GM23248 (cell line): Measurements from ENCODE around the gene RCVRN. TPM values are rescaled to one million over a fixed set of nuclear protein-coding genes. Genes with fewer than 3 reads are reported as not detected.

Experiments used
- DNase-seq: peaks from one replicate; pipeline ENCODE4 v3.0.0-alpha.2; 2015
- H2AFZ ChIP-seq: fragments of 200-600 bp; sonication (generic); 2 replicates; pipeline ENCODE4 v1.6.1; 2016; ENCODE audit warnings: antibody characterized with exemption
- H3F3A ChIP-seq: fragments of 200-600 bp; sonication (generic); 2 replicates; pipeline ENCODE4 v1.6.1; 2016; ENCODE audit warnings: mild to moderate bottlenecking, antibody characterized with exemption, mixed run types; ENCODE audit not compliant: insufficient read depth
- H3K27ac ChIP-seq: fragments of 200-600 bp; sonication (generic); 2 replicates; pipeline ENCODE4 v1.5.1; 2016; ENCODE audit warnings: mild to moderate bottlenecking
- H3K27me3 ChIP-seq: fragments of 200-600 bp; sonication (generic); replicated peaks from 2 replicates; pipeline ENCODE4 v1.6.1; 2016; ENCODE audit warnings: mild to moderate bottlenecking; ENCODE audit not compliant: insufficient read depth
- H3K36me3 ChIP-seq: fragments of 200-600 bp; sonication (generic); 2 replicates; pipeline ENCODE4 v1.6.1; 2016; ENCODE audit warnings: low read depth, mild to moderate bottlenecking
- H3K4me1 ChIP-seq: fragments of 200-600 bp; sonication (generic); 2 replicates; pipeline ENCODE4 v1.6.1; 2016; ENCODE audit warnings: mild to moderate bottlenecking; ENCODE audit not compliant: insufficient read depth
- H3K4me2 ChIP-seq: fragments of 200-600 bp; sonication (generic); one replicate; pipeline ENCODE4 v1.6.1; 2016; ENCODE audit warnings: mild to moderate bottlenecking; ENCODE audit not compliant: unreplicated experiment
- H3K4me3 ChIP-seq: fragments of 200-600 bp; sonication (generic); 2 replicates; pipeline ENCODE4 v1.5.1; 2016; ENCODE audit warnings: mild to moderate bottlenecking
- H3K79me2 ChIP-seq: fragments of 200-600 bp; sonication (generic); 2 replicates; pipeline ENCODE4 v1.6.1; 2016; ENCODE audit warnings: mild to moderate bottlenecking; ENCODE audit not compliant: insufficient read depth
- H3K9ac ChIP-seq: fragments of 200-600 bp; sonication (generic); 2 replicates; pipeline ENCODE4 v1.6.1; 2016; ENCODE audit warnings: mild to moderate bottlenecking
- H3K9me2 ChIP-seq: fragments of 200-600 bp; sonication (generic); 2 replicates; pipeline ENCODE4 v1.6.1; 2016; ENCODE audit warnings: mixed run types, mild to moderate bottlenecking, moderate library complexity; ENCODE audit not compliant: insufficient read depth
- H3K9me3 ChIP-seq: fragments of 200-600 bp; sonication (generic); one replicate; pipeline ENCODE4 v1.6.1; 2017; ENCODE audit warnings: low read depth
- H4K20me1 ChIP-seq: fragments of 200-600 bp; sonication (generic); 2 replicates; pipeline ENCODE4 v1.6.0; 2016; ENCODE audit not compliant: insufficient read depth
- EZH2phosphoT487 ChIP-seq: fragments of 200-600 bp; sonication (generic); IDR thresholded peaks from 2 replicates; pipeline ENCODE4 v1.6.1; 2018; ENCODE audit warnings: antibody characterized with exemption, moderate library complexity, mild to moderate bottlenecking, low read depth; ENCODE audit not compliant: insufficient read depth
- WGBS, 2 experiments: methylation state at CpG; one replicate each; pipeline ENCODE4 v1.1.6; 2015 to 2017; ENCODE audit warnings: low lambda C conversion rate in 2 of 2, low coverage in 1 of 2; ENCODE audit errors: missing lambda C conversion rate in 2 of 2; 5-methylcytosine and 5-hydroxymethylcytosine counted together
- in situ Hi-C: fragments of 300-500 bp; cut with MboI; formaldehyde crosslinking; loops from 2 replicates; pipeline ENCODE4 v1.15.0; 2020
- polyA plus RNA-seq: library from polyadenylated mRNA; unstranded; fragments of >200 nt; fragmentation: Nextera tagmentation; extraction: Ambion mirVana; gene quantifications from 2 replicates; pipeline ENCODE4 v1.2.1, GENCODE V29; 2016
- total RNA-seq: library from RNA; depleted of rRNA; stranded (reverse); fragments of >200 nt; shearing (Covaris generic); gene quantifications from 2 replicates; pipeline ENCODE4 v1.2.3, GENCODE V29; 2014; rRNA removed

RCVRN gene
- total and polyA plus RNA-seq, 2 experiments from 2014 or later: not detected

DNA sequence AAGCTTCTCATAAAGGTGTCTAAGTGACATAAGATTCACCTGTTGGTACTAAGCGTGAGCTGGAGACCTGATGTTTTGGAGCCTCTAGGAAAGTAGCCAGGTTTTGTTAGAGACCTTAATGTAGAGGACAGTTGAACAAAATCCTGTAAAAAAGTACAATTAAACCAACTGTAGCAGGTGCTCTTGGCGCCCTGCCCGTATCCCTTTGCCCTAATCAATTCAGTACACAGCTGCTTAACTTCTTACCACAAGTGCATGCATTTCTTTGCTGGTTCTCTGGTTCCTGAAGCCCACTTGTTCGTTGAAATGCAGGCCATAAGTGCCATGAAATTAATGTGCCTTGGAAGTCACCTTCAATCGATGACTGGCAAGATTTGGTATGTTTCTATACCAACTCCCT, 54.9 kb downstream of the RCVRN start:
- in situ Hi-C loops: no loop called here
- H3K9me2 ChIP-seq: no peaks in the 10 kb centered on the region
- no peak overlapping the region for H3K4me2 ChIP-seq
- TF ChIP-seq EZH2phosphoT487: no peak
- no peak overlapping the region for H2AFZ ChIP-seq
- no peaks in the 10 kb centered on the region for H3K36me3 ChIP-seq
- H3K4me3 ChIP-seq: no peak overlapping the region
- no peaks in the 10 kb centered on the region for H3K79me2 ChIP-seq
- H4K20me1 ChIP-seq: no peaks in the 10 kb centered on the region
- H3K27me3 ChIP-seq: no peaks in the 10 kb centered on the region
- no peak overlapping the region for H3K27ac ChIP-seq
- H3F3A ChIP-seq: no peaks in the 10 kb centered on the region
- no peaks in the 10 kb centered on the region for H3K9me3 ChIP-seq
- WGBS, 2 experiments: 57 to 63% methylated on average over 5 of the region's 5 CpGs
- DNase-seq: no peak
- no peak overlapping the region for H3K9ac ChIP-seq
- no peaks in the 10 kb centered on the region for H3K4me1 ChIP-seq

Other genes with a start within 250 kb of the RCVRN start
- gene DHRS7C, start 113.7 kb downstream of the RCVRN start, total RNA-seq: not detected in 2 replicates
- gene DHRS7C, start 113.7 kb downstream of the RCVRN start, polyA plus RNA-seq: not detected in 2 replicates
- gene GSG1L2, start 83.2 kb downstream of the RCVRN start, total RNA-seq: not detected in 2 replicates
- not detected in 2 replicates for gene GSG1L2, start 83.2 kb downstream of the RCVRN start, polyA plus RNA-seq
- 0.38 TPM in 1 of 2 replicates, not detected in the other for gene GLP2R, start 79.3 kb downstream of the RCVRN start, total RNA-seq
- not detected in 2 replicates for gene GLP2R, start 79.3 kb downstream of the RCVRN start, polyA plus RNA-seq